ENCODE measurements around the gene SKP1. TPM values are rescaled to one million over a fixed set of nuclear protein-coding genes. Genes with fewer than 3 reads are reported as not detected.

Gene SKP1
- total RNA-seq, 1 donor from 2014 or later: 147 TPM

GRCh38 chr5:134142806-134143205 is 33.9 kb downstream of the SKP1 start:
- H3K36me3 ChIP-seq: peaks cover 0 to 10% of the 10 kb centered on the region in 2 donors
- H3K4me1 ChIP-seq: peaks cover 20% of the 10 kb centered on the region
- H3K9me3 ChIP-seq: no peaks in the 10 kb centered on the region
- DNase-seq (ENCODE audit: extremely low spot score in 2 of 2): peak; percentile 40 to 47
- no peaks in the 10 kb centered on the region for H3K27me3 ChIP-seq
- intact Hi-C loops (cut with DNase I): loop anchor here (5.0 kb wide), 1 partner anchor 101 kb away; no protein-coding TSS in a partner anchor
- TF ChIP-seq POLR2AphosphoS5 (IDR thresholded peaks at IDR 0.05; ENCODE audit: insufficient read depth in 1 of 2, low read depth in 1 of 2) (no peak), POLR2A (IDR thresholded peaks at IDR 0.05) (no peak)
- TF ChIP-seq, protein P1, sequence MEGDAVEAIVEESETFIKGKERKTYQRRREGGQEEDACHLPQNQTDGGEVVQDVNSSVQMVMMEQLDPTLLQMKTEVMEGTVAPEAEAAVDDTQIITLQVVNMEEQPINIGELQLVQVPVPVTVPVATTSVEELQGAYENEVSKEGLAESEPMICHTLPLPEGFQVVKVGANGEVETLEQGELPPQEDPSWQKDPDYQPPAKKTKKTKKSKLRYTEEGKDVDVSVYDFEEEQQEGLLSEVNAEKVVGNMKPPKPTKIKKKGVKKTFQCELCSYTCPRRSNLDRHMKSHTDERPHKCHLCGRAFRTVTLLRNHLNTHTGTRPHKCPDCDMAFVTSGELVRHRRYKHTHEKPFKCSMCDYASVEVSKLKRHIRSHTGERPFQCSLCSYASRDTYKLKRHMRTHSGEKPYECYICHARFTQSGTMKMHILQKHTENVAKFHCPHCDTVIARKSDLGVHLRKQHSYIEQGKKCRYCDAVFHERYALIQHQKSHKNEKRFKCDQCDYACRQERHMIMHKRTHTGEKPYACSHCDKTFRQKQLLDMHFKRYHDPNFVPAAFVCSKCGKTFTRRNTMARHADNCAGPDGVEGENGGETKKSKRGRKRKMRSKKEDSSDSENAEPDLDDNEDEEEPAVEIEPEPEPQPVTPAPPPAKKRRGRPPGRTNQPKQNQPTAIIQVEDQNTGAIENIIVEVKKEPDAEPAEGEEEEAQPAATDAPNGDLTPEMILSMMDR (IDR thresholded peaks at IDR 0.05): no peak
- H3K4me3 ChIP-seq: no peak overlapping the region
- H3K27ac ChIP-seq: no peak overlapping the region

GRCh38 chr5:134142052-134142451 is 34.7 kb downstream of the SKP1 start:
- intact Hi-C loops (cut with DNase I): loop anchor here (5.0 kb wide), 1 partner anchor 100 kb away; no protein-coding TSS in a partner anchor
- Histone ChIP-seq H3K27me3 (no peaks in the 10 kb centered on the region), H3K27ac (no peak overlapping the region), H3K4me1 (peaks cover 20% of the 10 kb centered on the region), H3K36me3 (peaks cover 0 to 10% of the 10 kb centered on the region in 2 donors), H3K4me3 (no peak overlapping the region), H3K9me3 (no peaks in the 10 kb centered on the region)
- peak; percentile 58 to 65 for DNase-seq (ENCODE audit: extremely low spot score in 2 of 2)
- TF ChIP-seq POLR2AphosphoS5 (IDR thresholded peaks at IDR 0.05; ENCODE audit: insufficient read depth in 1 of 2, low read depth in 1 of 2): no peak
- TF ChIP-seq POLR2A (IDR thresholded peaks at IDR 0.05): no peak
- TF ChIP-seq, protein P1 (IDR thresholded peaks at IDR 0.05): no peak

DNA sequence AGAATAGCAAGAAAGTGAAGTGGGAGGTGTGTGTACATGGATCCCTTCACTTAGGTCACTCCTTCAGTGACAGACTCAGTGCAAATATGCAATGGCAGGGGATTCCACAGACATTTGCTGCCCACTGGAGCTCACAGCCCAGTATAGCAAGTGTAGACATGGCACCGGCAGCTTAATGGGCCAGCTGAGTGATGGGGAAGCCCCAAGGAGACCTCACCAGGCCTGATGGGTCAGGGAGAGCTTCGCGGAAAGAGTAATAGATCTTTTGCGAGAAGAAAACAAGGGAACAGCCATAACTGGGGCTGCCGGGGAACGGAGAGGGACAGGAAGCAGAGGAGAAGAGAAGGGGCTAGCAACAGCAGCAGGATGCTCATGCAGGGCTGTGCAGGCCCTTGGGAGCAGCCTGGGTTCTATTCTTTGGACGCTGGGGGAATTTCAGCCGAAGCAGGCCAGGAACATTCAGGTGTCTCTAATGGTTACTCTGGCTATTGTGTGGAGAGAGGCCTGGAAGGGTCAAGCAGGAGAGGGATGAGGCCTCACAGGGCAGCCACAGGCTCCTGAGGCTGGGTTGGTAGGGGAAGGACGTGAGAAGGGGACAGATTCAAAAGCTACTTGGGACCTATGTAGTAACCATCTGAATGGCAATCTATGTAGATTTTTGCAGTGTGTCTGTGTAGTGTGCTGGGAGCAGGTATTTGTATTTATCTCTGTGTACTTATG is 35.3 kb downstream of the SKP1 start:
- H3K27me3 ChIP-seq: no peaks in the 10 kb centered on the region
- H3K4me1 ChIP-seq: peaks cover 21% of the 10 kb centered on the region
- TF ChIP-seq POLR2A (IDR thresholded peaks at IDR 0.05): no peak
- TF ChIP-seq, protein P1 (IDR thresholded peaks at IDR 0.05): no peak
- no peak for TF ChIP-seq POLR2AphosphoS5 (IDR thresholded peaks at IDR 0.05; ENCODE audit: insufficient read depth in 1 of 2, low read depth in 1 of 2)
- DNase-seq (ENCODE audit: extremely low spot score in 2 of 2): peak; percentile 77 to 79
- H3K27ac ChIP-seq: no peak overlapping the region
- peaks cover 0 to 15% of the 10 kb centered on the region in 2 donors for H3K36me3 ChIP-seq
- no peaks in the 10 kb centered on the region for H3K9me3 ChIP-seq
- no peak overlapping the region for H3K4me3 ChIP-seq
- intact Hi-C loops (cut with DNase I): loop anchor here (5.0 kb wide), 1 partner anchor 99 kb away; no protein-coding TSS in a partner anchor

DNA sequence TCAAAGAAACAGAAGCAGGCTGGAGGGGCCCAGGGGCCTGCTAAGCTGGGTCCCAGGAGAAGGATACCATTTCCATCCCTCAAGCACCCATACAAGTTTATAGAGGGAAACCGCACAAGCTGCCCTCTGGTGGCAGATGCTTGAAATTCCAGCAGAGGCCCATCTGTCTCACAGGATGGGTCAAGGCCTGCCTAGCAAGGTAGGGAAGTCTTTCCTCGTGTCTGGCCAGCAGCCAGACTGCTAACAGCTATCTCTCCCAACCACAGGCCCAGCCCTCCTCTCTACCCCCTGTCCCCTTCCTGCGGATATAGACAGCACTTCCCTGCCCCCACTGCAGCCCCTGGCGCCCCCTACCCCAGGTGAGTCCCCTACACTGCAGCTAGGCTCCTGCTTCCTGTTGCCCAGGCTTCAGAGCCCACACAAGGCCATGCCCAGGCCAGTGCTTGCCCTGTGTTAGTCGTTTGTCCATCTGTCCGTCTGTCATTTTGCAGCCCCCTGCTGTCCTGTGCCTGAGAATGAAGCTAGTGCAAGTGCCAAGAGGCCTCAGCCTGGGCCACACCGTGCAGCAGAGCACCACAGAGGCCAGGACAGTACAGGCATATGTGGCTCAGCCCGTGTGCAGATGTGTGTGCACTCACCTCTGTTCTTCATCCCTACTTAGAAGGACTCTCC is 36.1 kb downstream of the SKP1 start:
- H3K27me3 ChIP-seq: no peaks in the 10 kb centered on the region
- H3K4me1 ChIP-seq: peaks cover 20% of the 10 kb centered on the region
- no peaks in the 10 kb centered on the region for H3K9me3 ChIP-seq
- no peak overlapping the region for H3K27ac ChIP-seq
- intact Hi-C loops (cut with DNase I): loop anchor here (5.0 kb wide), 1 partner anchor 98 kb away; no protein-coding TSS in a partner anchor
- no peak overlapping the region for H3K4me3 ChIP-seq
- peaks cover 0 to 22% of the 10 kb centered on the region in 2 donors for H3K36me3 ChIP-seq
- TF ChIP-seq, protein P1 (IDR thresholded peaks at IDR 0.05): peak; percentile 42 to 60 (median 45)
- TF ChIP-seq POLR2AphosphoS5 (IDR thresholded peaks at IDR 0.05; ENCODE audit: insufficient read depth in 1 of 2, low read depth in 1 of 2): no peak
- no peak for TF ChIP-seq POLR2A (IDR thresholded peaks at IDR 0.05)
- DNase-seq (ENCODE audit: extremely low spot score in 2 of 2): peak; percentile 81 to 92
